CD4-positive, alpha-beta T cell (primary cell): ENCODE data around the gene AMBRA1. TPM values are rescaled to one million over a fixed set of nuclear protein-coding genes. Genes with fewer than 3 reads are reported as not detected.

Source experiments
- ATAC-seq: fragments of 200-7000 bp; cut with Tn5 transposase; one replicate; pipeline ENCODE4 v1.10.0; 2022; ENCODE audit warnings: mild to moderate bottlenecking; ENCODE audit not compliant: poor library complexity
- CTCF ChIA-PET: fragments of 350-600 bp; sonication (Branson Sonifier 250); formaldehyde crosslinking; loops from one replicate; lab custom pipeline; 2021; ENCODE audit warnings: antibody characterized with exemption, inconsistent platforms; lab: Charles Lee
- POLR2A ChIA-PET: fragments of 350-600 bp; sonication (Branson Sonifier 250); formaldehyde crosslinking; loops from one replicate; lab custom pipeline; 2021; ENCODE audit warnings: antibody characterized with exemption, inconsistent platforms; lab: Charles Lee
- DNase-seq, 14 experiments: peaks; one replicate each; pipeline ENCODE4 v3.0.0-alpha.2; 2013 to 2020; ENCODE audit warnings: mixed read lengths in 2 of 14
- H3K27ac ChIP-seq, 2 donors: one replicate each; pipeline versions ENCODE4 v1.5.1 to v1.7.0; 2013; ENCODE audit warnings: low read length in 2 of 2, low read depth in 1 of 2, mild to moderate bottlenecking in 1 of 2
- H3K27me3 ChIP-seq, 2 experiments: 1 replicate in 1 of 2; 2 replicates in 1 of 2; pipeline versions ENCODE4 v1.6.1 to v1.7.0; 2013; ENCODE audit warnings: low read length in 2 of 2, control low read depth in 1 of 2, mild to moderate bottlenecking in 1 of 2, moderate library complexity in 1 of 2; ENCODE audit not compliant: insufficient read depth in 2 of 2, control insufficient read depth in 1 of 2
- H3K36me3 ChIP-seq: one replicate; pipeline ENCODE4 v1.6.1; 2013; ENCODE audit warnings: low read length, control low read depth; ENCODE audit not compliant: insufficient read depth
- H3K4me1 ChIP-seq: one replicate; pipeline ENCODE4 v1.6.1; 2013; ENCODE audit warnings: low read length, control low read depth; ENCODE audit not compliant: insufficient read depth
- H3K4me3 ChIP-seq: one replicate; pipeline ENCODE4 v1.5.1; 2013; ENCODE audit warnings: mild to moderate bottlenecking, low read length, moderate library complexity
- H3K9me3 ChIP-seq, 2 experiments: 1 replicate in 1 of 2; 2 replicates in 1 of 2; pipeline versions ENCODE4 v1.6.1 to v1.7.0; 2013; ENCODE audit warnings: low read length in 2 of 2, mild to moderate bottlenecking in 2 of 2, control low read depth in 1 of 2, moderate library complexity in 1 of 2; ENCODE audit not compliant: control insufficient read depth in 1 of 2, insufficient read depth in 1 of 2
- H3K27ac Mint-ChIP-seq: one replicate; pipeline ENCODE4 v1.8.0; 2020; ENCODE audit warnings: mixed read lengths
- H3K27me3 Mint-ChIP-seq: one replicate; pipeline ENCODE4 v1.8.0; 2021; ENCODE audit warnings: mixed read lengths
- H3K36me3 Mint-ChIP-seq: one replicate; pipeline ENCODE4 v1.8.0; 2021; ENCODE audit warnings: low read depth, mixed read lengths
- H3K4me1 Mint-ChIP-seq: one replicate; pipeline ENCODE4 v1.8.0; 2021; ENCODE audit warnings: low read depth, mixed read lengths
- H3K4me3 Mint-ChIP-seq: one replicate; pipeline ENCODE4 v1.8.0; 2020; ENCODE audit warnings: mild to moderate bottlenecking, mixed read lengths
- H3K9me3 Mint-ChIP-seq: one replicate; pipeline ENCODE4 v1.8.0; 2020; ENCODE audit warnings: mixed read lengths
- CTCF ChIP-seq: fragments of 200-600 bp; IDR thresholded peaks from one replicate; pipeline ENCODE4 v1.8.0; 2022; ENCODE audit warnings: antibody characterized with exemption, mild to moderate bottlenecking
- intact Hi-C, 2 experiments: fragments of 100-400 bp; cut with DNase I in 1 of 2; cut with micrococcal nuclease in 1 of 2; formaldehyde crosslinking; loops; one replicate each; pipeline versions ENCODE4 v1.15.1 to v1.9.0; 2023 to 2025; cut with DNase I, micrococcal nuclease
- total RNA-seq, 174 experiments: library from RNA in 2 of 174; stranded (reverse) in 2 of 174; gene quantifications; one replicate each; pipeline ENCODE4 v1.2.3 and lab custom pipeline; 2021 to 2026

Gene AMBRA1
- total RNA-seq, 2 experiments from 2014 or later: 29.4 to 31.9 TPM

GRCh38 chr11:46484101-46484500 is 109.7 kb downstream of the AMBRA1 start:
- DNase-seq (no peak), ATAC-seq (no peak)
- H3K27me3 ChIP-seq: no peaks in the 10 kb centered on the region
- POLR2A ChIA-PET: no interaction called here
- intact Hi-C loops: no loop called here
- H3K9me3 Mint-ChIP-seq: no peaks in the 10 kb centered on the region
- H3K4me3 Mint-ChIP-seq: no peak overlapping the region
- peaks cover 39% of the 10 kb centered on the region for H3K36me3 Mint-ChIP-seq
- H3K4me1 ChIP-seq: no peaks in the 10 kb centered on the region
- H3K27ac Mint-ChIP-seq: no peak overlapping the region
- no peaks in the 10 kb centered on the region for H3K27me3 Mint-ChIP-seq
- H3K4me1 Mint-ChIP-seq: peaks cover 11% of the 10 kb centered on the region
- CTCF ChIA-PET: no interaction called here
- no peak overlapping the region for H3K27ac ChIP-seq
- H3K9me3 ChIP-seq: no peaks in the 10 kb centered on the region
- no peak overlapping the region for H3K4me3 ChIP-seq
- TF ChIP-seq CTCF: no peak
- peaks cover 7% of the 10 kb centered on the region for H3K36me3 ChIP-seq

- ATAC-seq: no peak
Measured at GRCh38 chr11:46480909-46481308, 112.9 kb downstream of the AMBRA1 start.

GRCh38 chr11:46480166-46480726 is 113.6 kb downstream of the AMBRA1 start:
- ChIA-PET CTCF (no interaction called here), POLR2A (interaction anchor here (0.6 kb wide), 1 partner anchor 36 kb away, joined by 4 read pairs; no protein-coding TSS in a partner anchor)
- Histone ChIP-seq H3K27me3 (no peaks in the 10 kb centered on the region), H3K27ac (no peak overlapping the region), H3K4me1 (peaks cover 3% of the 10 kb centered on the region), H3K9me3 (no peaks in the 10 kb centered on the region), H3K36me3 (peaks cover 6% of the 10 kb centered on the region), H3K4me3 (no peak overlapping the region)
- TF ChIP-seq CTCF: no peak
- H3K27ac Mint-ChIP-seq: no peak overlapping the region
- no peak for DNase-seq
- no peak for ATAC-seq
- H3K36me3 Mint-ChIP-seq: peaks cover 51% of the 10 kb centered on the region
- H3K27me3 Mint-ChIP-seq: no peaks in the 10 kb centered on the region
- H3K9me3 Mint-ChIP-seq: no peaks in the 10 kb centered on the region
- H3K4me1 Mint-ChIP-seq: peaks cover 25% of the 10 kb centered on the region
- no peak overlapping the region for H3K4me3 Mint-ChIP-seq
- intact Hi-C loops: no loop called here

More at GRCh38 chr11:46480909-46481308, 112.9 kb downstream of the AMBRA1 start:
- Histone ChIP-seq H3K27me3 (no peaks in the 10 kb centered on the region), H3K36me3 (peaks cover 7% of the 10 kb centered on the region), H3K4me1 (peaks cover 3% of the 10 kb centered on the region), H3K9me3 (no peaks in the 10 kb centered on the region), H3K4me3 (no peak overlapping the region), H3K27ac (no peak overlapping the region)
- DNase-seq: no peak
- no peak overlapping the region for H3K4me3 Mint-ChIP-seq
- peaks cover 18% of the 10 kb centered on the region for H3K4me1 Mint-ChIP-seq
- intact Hi-C loops: no loop called here
- CTCF ChIA-PET: no interaction called here
- TF ChIP-seq CTCF: no peak
- H3K27ac Mint-ChIP-seq: no peak overlapping the region
- POLR2A ChIA-PET: no interaction called here
- no peaks in the 10 kb centered on the region for H3K27me3 Mint-ChIP-seq
- peaks cover 46% of the 10 kb centered on the region for H3K36me3 Mint-ChIP-seq
- H3K9me3 Mint-ChIP-seq: no peaks in the 10 kb centered on the region
